ENCODE results near the gene AHR.
"Not testable (repeated sequence)": the region's sequence is repeated elsewhere in the genome, so short reads cannot be mapped to it uniquely, and the experiment has no call there.

AHR gene

DNA sequence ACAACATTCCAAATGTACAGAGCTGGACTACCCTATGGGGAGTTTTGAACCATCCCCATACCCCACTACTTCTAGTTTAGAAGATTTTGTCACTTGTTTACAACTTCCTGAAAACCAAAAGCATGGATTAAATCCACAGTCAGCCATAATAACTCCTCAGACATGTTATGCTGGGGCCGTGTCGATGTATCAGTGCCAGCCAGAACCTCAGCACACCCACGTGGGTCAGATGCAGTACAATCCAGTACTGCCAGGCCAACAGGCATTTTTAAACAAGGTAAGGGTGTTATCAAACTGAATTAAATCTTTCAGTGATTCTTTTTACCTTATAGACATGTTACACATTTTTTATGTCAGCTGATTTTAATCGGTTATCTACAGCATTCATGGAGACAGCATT, 41.5 kb downstream of the AHR start:
- no peak for DNase-seq (ENCODE audit: low read depth in 2 of 2)

DNA sequence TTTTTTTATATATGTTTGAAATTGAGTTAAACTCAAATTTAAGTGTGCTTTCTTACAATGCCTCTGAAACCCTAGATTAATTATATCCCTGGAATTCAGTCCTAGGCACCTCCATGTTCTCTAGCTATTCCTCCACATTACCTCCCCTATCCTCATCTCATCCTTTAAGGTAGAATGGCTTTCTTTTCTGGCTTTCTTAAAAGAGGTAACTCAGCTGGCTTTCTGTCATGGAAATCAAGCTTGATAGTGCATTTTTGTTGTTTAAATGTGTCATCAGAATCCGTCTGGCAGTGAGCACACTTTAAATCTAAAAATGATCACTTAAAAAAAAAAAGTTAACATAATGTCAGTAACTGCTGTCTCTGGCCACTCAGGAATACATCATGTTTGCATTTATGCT, 42.2 kb downstream of the AHR start:
- no peak for DNase-seq (ENCODE audit: low read depth in 2 of 2)

DNA sequence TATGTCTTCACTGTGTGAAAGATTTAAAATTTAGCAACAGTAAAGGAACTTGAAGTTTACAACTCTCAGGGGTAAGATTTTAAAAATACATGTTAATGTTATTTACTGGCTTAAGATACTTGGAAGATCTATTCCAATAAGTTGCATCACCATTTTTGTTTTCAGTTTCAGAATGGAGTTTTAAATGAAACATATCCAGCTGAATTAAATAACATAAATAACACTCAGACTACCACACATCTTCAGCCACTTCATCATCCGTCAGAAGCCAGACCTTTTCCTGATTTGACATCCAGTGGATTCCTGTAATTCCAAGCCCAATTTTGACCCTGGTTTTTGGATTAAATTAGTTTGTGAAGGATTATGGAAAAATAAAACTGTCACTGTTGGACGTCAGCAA, 44.3 kb downstream of the AHR start:
- DNase-seq (ENCODE audit: low read depth in 2 of 2), result no peak

DNA sequence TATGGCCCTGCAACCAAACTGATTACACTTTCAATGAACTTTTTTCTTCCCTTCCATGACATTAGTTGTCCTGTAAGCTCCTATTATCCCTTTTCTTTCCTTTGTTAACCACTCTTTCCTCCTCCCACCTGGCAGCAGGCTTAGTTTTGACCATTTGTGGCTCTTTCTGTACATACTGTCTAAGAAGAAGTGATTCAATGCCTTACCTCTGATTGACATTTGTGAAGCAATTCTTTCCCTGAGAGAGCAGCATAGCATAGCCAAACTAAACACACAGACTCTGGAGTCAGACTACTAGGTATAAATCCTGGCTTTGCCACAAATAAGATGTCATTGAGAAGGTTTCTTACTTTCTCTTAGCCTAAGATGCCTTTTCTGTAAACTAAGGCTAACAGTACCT, 48.9 kb downstream of the AHR start:
- DNase-seq (ENCODE audit: low read depth in 2 of 2), result no peak

DNA sequence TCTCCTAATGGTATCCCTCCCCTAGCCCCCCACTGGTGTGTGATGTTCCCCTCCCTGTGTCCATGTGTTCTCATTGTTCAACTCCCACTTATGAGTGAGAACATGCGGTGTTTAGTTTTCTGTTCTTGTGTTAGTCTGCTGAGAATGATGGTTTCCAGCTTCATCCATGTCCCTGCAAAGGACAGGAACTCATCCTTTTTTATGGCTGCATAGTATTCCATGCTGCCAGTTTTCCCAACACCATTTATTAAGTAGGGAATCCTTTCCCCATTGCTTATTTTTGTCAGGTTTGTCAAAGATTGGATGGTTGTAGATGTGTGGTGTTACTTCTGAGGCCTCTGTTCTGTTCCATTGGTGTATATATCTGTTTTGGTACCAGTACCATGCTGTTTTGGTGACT, 50.5 kb downstream of the AHR start:
- DNase-seq (ENCODE audit: low read depth in 2 of 2), result not testable (repeated sequence)

DNA sequence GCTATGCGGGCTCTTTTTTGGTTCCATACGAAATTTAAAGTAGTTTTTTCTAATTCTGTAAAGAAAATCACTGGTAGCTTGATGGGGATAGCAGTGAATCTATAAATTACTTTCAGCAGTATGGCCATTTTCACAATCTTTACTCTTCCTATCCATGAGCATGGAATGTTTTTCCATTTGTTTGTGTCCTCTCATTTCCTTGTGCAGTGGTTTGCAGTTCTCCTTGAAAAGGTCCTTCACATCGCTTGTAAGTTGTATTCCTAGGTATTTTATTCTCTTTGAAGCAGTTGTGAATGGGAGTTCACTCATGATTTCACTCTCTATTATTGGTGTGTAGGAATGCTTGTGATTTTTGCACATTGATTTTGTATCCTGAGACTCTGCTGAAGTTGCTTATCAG, 51.9 kb downstream of the AHR start:
- not testable (repeated sequence) for DNase-seq (ENCODE audit: low read depth in 2 of 2)

DNA sequence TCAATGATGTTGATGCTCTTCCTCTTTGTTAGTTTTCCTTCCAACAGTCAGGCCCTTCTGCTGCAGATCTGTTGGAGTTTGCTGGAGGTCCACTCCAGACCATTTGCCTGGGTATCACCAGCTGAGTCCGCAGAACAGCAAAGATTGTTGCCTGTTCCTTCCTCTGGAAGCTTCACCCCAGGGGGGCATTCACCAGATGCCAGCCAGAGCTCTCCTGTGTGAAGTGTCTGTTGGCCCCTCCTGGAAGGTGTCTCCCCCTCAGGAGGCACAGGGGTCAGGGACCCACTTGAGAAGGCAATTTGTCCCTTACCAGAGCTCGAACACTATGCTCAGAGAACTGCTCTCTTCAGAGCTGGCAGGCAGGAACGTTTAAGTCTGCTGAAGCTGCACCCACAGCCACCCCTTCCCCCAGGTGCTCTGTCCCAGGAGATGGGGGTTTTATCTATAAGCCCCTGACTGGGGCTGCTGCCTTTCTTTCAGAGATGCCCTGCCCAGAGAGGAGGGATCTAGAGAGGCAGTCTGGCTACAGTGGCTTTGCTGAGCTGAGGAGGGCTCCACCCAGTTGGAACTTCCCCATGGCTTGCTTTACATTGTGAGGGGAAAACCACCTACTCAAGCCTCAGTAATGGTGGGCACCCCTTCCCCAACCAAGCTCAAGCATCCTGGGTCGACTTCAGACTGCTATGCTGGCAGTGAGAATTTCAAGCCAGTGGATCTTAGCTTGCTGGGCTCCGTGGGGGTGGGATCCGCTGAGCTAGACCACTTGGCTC, 55.4 kb downstream of the AHR start:
- DNase-seq (ENCODE audit: low read depth in 2 of 2), result not testable (repeated sequence)

DNA sequence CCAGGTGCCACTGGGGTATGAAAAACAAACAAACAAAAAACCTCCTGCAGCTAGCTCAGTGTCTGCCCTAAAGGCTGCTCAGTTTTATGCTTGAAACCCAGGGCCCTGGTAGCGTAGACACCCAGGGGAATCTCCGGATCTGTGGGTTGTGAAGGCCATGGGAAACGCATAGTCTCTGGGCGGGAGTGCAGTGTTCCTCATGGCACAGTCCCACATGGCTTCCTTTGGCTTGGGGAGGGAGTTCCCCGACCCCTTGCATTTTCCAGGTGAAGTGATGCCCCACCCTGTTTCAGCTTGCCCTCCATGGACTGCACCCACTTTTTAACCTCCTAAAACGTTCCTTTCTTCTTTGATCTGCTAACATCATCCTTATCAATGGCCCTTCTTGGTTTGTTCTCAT, 56.0 kb downstream of the AHR start:
- no peak for DNase-seq (ENCODE audit: low read depth in 2 of 2)

DNA sequence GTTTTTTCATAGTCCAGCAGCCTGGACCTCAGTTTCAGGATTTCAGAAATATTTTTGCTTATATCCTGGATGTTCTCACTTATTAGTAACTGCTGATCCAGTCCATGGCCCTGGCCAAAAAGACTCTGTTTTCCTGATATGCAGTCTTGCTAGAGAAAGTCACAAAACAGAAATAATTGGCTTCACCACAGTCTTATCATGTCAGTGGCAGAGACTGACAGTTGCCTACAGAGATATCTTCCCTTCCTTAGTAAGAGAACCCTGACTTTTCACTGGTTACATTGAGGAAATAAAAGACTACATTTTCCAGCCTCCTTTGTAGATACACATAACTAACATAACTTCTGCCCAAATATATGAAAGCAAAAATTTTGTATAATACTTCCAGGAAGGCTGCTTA, 56.6 kb downstream of the AHR start:
- DNase-seq (ENCODE audit: low read depth in 2 of 2), result no peak

DNA sequence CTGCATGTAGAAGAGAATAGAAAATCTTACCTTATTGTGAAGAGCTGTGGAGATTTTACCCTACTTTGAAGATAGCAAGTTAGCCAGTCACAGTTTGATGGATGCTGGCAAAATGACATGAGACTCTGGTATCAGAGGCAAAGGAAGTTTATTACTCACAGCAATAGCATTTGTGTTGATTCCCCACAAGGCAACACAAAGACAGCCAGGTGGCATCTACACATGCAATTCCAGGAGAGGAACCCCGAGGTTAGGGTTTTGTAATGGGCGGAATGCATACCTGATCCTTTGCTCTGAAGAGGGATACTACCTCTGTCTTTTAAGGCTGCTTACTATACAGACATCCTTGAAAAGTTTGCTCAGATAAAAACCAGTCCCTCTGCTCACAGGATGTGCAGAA, 59.5 kb downstream of the AHR start:
- no peak for DNase-seq (ENCODE audit: low read depth in 2 of 2)

DNA sequence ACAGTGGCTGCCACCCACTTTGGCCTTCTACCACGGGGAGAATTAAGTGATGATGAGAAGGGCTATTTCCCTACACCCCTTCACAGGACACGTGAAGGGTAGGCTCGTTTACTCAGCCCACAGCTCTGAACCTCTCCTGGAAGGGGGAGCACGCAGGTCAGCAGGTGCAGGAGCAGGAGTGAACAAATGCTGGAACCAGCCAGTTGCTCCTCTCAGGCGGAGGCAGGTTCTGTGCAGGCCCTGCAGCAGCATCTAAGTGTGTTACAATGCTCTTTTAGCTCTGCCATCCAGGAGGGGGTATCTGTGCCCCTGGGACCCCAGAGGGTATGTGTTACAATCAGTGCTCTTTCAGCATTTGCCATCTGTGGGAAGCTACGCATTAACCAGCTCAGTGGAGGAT, 61.2 kb downstream of the AHR start:
- no peak for DNase-seq (ENCODE audit: low read depth in 2 of 2)

DNA sequence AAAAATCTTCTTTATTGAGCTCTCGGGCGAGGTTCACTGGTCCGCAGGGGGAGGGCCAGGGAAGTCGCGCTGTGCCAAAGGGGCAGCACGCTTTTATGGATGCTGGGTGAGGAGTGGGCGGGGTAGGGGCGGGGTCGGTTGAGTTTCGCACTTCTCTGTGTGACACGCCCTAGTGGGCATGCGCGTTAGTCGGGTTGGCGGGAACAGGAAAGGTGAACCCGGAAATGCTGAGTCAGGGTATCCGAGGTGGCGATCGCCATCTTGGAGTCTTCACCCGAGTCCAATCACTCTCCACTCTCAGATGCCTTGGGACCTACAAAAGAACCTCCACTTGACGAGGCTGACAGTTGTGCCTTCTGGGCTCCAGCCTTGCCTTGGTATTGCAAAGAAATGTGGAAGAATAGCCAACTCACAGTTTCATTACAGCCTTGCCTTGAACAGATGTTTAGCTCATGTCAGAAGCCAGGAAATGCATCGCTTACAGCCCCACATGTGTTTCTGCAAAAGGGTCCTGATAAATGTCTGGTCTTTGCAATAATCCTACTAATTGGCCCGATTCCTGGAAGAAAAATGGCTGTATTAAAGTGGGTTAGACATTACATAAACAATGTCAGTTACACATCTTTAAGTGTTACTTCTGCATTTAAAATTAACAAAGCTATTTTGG, 64.1 kb downstream of the AHR start:
- no peak for DNase-seq (ENCODE audit: low read depth in 2 of 2)

DNA sequence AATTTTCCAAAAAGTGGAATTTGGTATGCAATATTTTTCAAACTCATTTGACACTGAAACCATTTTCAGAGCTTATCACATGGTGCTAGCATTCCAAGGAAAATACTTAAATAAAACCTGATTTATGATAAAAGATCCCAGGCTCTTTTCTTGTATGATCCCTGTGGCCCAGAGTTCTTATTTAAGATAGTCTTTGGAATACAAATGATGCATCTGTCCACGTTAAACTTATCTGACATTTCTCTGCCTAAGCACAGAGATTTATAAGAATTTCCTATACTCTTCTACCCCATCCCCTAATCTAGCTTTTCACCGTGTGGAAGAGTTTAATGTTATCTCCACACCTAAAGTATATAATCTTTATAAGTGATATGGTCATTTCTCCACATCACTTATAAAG, 66.2 kb downstream of the AHR start:
- DNase-seq (ENCODE audit: low read depth in 2 of 2), result no peak

DNA sequence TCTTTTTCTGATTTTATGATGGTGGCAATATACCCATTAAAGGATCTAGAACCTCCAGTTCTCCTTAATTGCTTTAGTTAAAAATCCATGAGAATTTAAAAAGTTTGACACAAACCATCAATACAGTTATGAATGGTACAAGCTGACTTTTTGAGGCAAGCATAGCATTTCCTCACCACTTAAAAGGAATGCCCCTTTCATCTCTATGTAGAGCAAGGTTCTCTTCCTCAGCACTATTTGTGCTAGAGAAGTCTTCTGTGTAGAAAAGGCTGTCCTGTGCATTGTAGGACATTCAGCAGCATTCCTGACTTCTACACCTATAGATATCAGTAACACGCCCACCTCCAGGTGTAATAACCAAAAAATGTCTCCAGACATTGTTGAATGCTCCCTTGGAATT, 67.3 kb downstream of the AHR start:
- no peak for DNase-seq (ENCODE audit: low read depth in 2 of 2)

DNA sequence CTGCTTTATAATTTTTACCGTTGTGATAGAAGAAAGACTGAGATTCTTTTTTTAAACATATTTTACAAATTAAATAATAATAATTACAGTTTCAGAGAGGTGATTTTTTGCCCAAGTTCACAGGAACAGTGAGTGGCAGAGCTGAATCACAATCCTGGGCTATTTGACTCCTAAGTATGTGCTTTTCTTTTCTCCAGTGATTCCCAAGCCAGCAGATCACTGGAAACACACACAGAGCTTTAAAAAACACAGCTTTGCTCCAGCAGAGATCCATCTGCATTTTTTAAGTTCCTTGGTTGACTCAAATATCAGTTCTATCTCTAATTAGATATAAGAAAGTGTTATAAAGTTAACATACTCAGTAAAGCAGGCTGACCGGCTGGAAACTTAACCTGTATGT, 69.0 kb downstream of the AHR start:
- no peak for DNase-seq (ENCODE audit: low read depth in 2 of 2)

DNA sequence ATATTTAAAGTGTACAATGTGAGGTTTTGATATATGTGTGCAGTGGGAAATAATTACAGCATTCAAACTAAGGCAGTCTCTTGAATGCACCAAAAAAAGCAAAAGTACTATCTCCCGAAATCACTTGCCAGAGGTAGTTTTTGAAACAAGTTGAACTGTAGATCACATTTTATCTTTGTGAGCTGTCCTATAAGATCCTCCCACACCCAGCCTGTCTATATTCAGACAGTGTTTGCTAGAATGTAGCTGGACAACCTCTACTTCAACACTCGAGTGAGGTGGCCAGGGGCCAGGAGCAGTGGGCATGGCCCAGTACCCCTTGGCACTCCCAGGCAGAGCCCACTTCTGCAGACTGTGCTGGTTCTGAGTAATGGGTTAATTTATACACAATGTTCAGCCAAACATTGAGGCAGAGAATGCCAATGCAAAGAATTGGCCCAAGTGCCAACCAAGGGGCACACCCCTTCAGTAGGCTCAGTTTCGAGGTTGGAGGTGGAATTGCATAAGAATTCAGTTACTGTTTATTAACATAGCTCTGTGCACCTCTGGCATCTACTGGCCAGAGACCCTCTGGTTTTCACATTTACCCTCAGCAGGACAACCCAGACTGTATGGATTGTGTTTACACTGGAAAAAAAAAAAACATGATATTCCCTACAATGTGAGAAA, 70.5 kb downstream of the AHR start:
- no peak for DNase-seq (ENCODE audit: low read depth in 2 of 2)

DNA sequence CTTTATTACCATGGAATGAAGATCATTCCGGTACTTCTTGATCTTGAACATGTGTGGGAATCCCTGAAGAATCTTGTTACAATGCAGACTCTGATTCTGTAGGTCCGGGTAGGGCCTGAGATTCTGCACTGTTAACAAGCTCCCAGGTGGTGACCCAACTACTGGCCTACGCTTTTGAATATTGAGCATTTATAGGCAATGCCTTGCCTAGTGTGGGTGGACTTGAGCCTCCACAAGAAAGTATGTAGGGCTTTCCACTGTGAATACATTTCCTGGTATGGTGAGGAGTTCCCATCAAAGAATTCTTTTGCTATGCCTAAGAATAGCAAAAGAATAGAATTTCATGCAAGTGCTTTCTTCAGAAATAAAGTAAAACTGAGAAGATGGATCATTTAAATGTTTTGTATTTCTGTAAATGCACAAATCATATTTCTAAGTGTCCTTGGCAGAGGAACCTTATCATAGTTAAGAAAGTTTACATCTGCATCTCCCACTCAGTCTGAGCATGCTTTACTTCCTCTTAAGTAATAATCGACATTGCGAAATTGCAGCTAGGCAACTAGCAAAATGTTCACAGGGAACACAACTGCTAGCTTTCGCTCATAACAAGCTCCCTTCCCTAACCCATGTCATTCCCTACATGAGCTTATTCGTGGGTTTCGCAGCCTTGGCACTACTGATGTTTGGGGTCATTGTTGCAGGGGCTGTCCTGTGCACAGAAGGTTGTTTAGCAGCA, 71.4 kb downstream of the AHR start:
- DNase-seq (ENCODE audit: low read depth in 2 of 2), result no peak

DNA sequence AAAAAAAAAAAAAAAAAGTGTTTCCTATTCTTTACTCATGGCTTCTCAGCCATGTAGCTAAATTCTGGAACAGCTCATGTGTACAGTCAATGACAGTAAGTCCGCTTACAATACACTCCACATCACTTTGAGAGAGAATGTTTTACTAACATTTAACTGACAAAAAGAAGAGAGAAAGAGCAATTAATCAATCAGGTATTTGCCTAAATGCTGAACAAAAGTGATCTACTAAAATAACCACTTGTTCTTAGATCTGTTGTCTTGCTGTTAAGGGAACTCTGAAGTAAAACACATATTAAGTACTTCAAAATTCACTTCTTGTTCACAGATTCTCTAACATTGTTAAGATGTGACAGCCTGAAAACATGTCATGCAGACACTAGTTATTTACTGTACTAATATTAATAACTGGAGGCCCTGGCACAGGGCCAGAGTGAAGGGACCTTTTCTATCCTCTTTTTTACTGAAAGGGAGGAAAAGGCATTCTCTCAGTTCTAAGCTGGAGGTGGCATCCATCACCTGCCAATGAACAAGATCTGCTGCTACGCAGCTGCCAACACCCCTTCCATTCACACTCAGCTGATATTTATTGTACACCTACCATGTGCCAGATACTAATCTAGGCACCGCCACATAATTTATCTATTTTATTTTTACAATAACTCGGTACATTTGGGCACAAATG, 72.6 kb downstream of the AHR start:
- no peak for DNase-seq (ENCODE audit: low read depth in 2 of 2)

DNA sequence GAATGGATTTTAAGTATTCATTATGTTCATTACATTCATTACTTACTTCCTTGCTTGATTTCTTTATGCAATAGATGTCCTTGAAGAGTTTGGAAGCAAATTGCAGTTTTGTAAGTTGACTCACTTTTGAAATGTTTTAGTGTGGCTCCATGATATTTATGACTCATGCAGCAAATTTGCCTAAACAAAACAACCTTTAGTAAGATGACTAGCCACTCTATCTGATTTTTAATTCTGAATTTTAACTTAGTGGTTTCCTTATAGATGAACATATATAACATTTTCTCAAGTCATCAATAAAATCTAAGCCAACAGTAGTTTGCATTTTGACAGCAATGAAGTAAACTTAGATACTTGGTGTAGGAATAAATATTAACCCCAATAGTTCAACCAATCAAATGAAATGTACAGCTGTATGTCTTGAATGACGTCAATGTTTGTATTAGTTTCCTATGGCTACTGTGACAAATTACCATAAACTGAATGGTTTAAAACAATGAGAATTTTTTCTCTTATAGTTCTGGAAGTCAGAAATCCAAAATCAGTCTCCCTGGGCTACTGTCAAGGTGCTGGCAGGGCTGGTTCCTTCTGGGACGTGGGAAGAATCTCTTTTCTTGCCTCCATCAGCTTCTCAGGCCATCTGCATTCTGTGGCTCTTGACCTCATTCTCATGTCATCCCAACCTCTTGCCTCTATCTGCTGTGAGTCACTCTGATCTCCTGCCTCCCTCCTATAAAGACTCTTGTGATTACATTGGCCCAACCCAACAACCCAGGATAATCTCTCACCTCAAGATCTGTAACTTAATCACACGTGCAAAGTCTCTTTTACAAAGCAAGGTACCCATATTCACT, 73.4 kb downstream of the AHR start:
- no peak for DNase-seq (ENCODE audit: low read depth in 2 of 2)

DNA sequence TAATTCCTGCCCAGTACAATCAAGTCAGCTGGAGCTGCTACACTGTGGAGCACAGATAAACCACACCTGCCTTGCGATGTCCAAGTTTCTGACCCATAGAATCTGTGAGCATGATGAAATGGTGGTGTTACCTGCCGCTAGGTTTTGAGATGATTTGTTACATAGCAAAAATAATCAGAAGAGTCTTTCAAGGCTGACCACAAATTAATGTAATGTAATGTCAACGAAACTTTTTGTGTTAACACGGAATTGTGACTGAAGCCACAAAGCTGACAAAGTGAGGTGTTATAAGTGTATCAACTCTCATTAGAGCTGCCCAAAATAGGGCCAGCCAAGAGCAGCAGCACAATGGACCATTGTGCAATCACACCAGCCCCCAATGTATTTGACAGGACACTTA, 75.7 kb downstream of the AHR start:
- DNase-seq (ENCODE audit: low read depth in 2 of 2), result no peak

DNA sequence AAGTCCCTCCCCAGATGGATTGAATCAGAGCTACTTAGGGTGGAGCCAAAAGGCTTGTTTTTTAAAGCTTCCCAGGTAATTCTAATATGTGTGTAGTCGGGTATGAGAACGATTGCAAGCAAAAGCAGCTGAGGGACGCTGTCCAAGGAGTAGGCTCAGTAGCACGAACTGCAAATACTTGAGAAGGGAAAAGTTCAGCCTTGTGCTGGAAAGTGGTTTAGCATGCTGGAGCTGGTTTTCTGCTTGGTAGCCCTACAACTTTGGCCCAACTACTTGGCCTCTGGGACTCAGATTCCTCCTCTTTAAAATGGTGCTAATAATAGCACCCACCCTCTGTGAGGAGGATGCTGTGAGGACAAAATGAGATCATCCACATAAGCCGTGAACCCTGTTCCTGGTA, 76.2 kb downstream of the AHR start:
- no peak for DNase-seq (ENCODE audit: low read depth in 2 of 2)
